Measurements from ENCODE around the gene GET4.

GET4 gene

GRCh38 chr7:886626-887487 lies 10.5 kb downstream of the GET4 start:
- DNase-seq (ENCODE audit: low read depth in 3 of 3) = no peak

DNA sequence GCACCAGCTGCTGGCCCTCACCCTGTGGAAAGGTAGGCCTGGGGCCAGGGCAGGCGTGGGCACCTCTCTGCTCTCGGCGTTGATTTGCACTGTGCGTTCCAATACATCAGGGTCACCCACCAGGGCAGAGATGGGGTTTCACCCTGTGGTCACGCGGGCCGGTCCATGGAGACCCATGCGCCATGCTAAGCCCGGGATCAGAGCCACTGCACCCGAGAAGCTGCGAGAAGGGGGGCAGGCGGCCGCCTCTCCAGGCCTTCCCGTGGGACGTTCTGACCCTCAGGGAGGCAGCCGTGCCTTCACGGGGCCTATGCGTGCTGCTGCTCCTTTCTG lies 11.1 kb downstream of the GET4 start:
- DNase-seq (ENCODE audit: low read depth in 3 of 3) = no peak

DNA sequence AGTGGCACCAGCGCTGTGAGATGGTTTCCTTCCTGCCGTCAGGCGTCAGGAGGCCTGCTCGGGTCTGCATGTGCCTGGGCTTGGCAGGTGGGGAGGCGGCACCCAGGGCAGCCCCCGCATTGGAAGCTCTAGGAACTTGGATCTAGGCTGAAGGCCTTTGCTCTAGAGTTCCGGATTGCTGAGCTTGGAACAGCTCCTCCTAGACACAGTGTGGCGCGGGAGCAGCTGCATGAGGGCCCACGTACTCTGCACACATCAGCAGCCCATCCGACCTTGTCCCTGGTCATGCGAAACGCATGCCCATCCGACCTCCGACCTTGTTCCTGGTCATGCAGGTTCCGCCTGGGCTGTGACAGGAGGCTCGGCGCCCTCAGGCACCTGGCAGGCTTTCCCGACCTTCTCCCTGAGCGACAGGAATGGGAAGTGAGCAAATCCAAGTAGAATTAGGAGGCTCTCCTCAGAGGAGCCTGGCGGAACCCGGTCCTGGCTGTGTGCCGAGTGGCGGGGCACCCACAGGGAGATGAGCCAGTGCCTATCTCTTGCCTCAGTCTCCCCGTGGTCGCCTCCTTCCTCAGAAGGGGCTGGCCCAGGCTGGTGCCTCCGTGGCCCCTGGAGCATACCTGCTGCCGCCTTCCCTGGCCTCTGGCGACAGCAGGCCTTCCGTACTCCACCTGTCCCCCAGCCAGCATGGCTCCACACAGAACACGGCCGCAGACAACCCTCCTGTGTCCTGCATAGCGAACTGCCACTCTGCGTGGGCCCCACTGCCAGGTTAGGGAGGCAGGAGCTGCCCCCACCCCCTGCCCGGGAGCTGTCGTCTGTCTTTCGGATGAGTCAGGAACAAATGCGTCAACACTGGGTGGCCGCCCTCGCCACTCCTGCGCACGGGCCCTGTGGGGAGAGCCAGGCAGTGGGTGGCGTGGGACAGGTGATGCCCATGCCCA lies 12.0 kb downstream of the GET4 start:
- no peak for DNase-seq (ENCODE audit: low read depth in 3 of 3)

GRCh38 chr7:889025-889390 lies 12.7 kb downstream of the GET4 start:
- no peak for DNase-seq (ENCODE audit: low read depth in 3 of 3)

DNA sequence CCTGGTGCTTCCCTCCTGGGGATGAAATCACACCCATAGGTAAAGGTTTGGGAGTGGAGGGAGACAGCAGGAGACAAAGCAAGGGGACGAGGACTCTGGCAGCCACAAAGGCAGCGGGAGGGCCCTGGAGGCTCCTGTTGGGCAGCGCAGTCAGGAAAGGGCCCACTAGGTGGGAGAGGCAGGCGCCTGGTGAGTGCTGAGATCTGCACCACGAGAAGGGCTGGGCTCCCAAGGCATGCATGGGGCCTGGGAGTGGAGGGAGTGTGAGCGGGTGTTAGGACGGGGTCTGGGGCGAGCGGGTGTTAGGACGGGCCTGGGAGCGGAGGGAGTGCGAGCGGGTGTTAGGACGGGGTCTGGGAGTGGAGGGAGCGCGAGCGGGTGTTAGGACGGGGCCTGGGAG lies 13.0 kb downstream of the GET4 start:
- no peak for DNase-seq (ENCODE audit: low read depth in 3 of 3)

DNA sequence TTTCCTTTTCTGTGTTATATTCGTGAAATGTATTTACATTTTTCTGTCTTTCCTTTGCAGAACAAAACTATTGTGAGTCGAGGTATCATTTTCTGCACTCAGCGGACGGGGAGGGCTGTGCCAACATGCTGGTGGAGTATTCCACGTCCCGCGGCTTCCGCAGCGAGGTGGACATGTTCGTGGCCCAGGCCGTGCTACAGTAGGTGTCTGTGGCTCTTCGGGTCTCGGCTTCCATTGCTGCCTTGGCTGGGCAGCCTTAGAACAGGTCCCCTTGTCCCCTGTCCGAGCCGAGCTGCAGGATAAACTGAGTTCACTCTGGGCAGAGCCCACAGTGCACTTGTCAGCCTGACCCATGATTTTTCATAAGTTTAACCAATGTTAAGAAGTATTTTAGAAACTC lies 14.5 kb downstream of the GET4 start:
- DNase-seq (ENCODE audit: low read depth in 3 of 3) = no peak

- no peak for DNase-seq (ENCODE audit: low read depth in 3 of 3)
These were observed 14.9 kb downstream of the GET4 start for GRCh38 chr7:891291-891690.

DNA sequence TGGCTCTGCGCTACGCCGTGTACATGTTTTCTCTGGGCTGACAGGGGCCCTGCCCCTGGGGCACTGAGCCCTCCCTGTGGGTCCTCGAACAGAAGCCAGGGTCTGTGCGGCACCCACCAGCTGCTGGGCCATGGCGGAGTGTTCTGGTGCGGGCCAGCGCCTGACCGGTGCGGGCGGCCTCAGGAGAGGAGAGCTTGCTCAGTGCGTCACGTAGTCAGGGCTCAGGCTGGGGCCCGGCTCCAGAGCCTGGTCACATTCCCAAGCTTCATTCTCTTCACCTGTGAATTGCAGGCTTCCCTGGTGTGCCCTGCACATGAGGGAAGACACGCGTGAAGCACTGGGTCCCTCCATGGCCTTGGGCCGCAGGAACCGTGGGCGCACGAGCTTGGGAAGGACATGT lies 15.5 kb downstream of the GET4 start:
- DNase-seq (ENCODE audit: low read depth in 3 of 3) = no peak

DNA sequence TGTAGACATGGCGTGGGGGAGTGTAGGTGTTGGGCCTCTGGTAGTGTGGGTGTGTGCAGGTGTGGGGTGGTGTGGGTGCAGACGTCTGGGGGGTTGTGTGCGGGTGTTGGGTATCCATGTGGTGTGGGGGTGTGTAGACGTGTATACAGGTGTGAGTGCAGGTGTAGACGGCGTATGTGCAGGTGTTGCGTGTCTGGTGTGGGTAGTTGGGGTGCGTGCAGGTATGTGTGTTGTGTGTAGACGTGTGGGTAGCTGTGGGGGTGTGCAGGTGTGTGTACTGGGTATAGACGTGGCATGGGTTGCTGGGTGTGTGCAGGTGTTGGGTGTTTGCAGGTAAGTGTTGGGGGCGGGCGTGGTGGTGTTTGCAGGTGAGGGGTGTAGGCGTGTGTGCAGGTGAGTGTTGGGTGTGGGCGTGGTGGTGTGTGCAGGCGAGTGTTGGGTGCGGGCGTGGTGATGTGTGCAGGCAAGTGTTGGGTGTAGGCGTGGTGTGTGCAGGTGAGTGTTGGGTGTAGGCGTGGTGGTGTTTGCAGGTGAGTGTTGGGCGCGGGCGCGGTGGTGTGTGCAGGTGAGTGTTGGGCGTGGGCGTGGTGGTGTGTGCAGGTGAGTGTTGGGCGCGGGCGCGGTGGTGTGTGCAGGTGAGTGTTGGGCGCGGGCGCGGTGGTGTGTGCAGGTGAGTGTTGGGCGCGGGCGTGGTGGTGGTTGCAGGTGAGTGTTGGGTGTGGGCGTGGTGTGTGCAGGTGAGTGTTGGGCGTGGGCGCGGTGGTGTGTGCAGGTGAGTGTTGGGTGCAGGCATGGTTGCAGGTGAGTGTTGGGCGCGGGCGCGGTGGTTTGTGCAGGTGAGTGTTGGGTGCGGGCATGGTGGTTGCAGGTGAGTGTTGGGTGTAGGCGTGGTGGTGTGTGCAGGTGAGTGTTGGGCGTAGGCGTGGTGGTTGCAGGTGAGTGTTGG lies 16.6 kb downstream of the GET4 start:
- DNase-seq (ENCODE audit: low read depth in 3 of 3) = no peak

- DNase-seq (ENCODE audit: low read depth in 3 of 3) = no peak
These were observed 17.3 kb downstream of the GET4 start for GRCh38 chr7:893686-894085.

- no peak for DNase-seq (ENCODE audit: low read depth in 3 of 3)
These were observed 18.0 kb downstream of the GET4 start for GRCh38 chr7:894164-894867.

DNA sequence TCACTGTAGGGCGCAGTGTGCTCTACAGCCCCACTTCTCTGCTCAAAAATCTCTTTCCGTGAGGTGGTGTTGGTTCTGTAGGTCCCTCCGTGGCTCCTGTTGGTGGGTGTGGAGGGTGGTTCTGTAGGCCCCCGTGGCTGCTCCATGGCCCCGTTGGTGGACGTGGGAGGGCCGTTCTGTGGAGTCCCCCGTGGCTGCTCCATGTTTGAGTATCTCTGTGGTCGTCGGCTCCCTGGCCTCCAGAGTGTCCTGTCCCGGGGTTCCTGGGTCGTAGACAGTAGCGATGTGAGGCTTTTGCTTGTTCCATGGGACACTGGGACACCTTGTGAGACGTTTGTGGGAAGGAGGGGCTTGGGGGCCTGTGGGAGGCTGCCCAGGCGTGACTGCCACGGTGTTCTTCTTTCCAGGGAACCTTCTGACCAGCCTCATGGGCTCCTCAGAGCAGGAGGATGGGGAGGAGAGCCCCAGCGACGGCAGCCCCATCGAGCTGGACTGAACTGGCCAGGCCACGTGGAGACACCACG lies 18.6 kb downstream of the GET4 start:
- DNase-seq (ENCODE audit: low read depth in 3 of 3) = no peak

GRCh38 chr7:895451-896052 lies 19.2 kb downstream of the GET4 start:
- no peak for DNase-seq (ENCODE audit: low read depth in 3 of 3)

DNA sequence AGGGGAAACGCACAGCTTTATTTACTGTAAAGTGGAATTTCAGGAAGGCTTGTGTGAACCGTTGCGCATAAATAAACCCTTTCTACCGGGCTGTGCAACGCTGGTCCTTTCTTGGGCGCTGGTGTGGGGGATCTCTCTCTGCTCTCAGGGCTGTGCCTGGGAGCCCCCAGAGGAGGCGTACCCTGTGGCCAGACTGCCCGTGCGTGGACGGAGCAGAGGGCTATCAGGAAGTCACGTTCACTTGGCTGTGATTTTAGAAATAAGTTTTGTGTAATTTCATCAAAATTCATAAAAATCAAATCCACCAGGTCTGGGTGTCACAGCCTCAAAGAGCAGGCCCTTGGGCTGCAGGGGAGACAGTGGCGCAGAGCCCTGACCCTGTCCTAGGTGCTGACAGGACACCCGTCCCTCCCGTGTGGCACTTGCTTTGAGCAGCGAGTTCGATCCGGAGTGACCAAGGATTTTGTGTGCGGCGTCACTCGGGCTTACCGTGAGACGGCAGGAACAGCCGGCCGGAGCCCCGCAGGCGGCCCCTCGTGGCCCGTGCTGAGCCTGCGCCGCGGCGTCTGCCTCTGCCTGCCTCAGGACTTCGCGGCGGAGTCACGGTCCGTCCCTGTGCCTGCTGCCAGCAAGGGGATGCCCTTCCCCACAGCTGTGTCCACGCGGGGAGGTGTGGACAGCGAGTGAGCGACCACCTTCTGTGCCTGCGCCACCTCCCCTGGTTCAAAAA lies 20.2 kb downstream of the GET4 start:
- DNase-seq (ENCODE audit: low read depth in 3 of 3) = no peak

DNA sequence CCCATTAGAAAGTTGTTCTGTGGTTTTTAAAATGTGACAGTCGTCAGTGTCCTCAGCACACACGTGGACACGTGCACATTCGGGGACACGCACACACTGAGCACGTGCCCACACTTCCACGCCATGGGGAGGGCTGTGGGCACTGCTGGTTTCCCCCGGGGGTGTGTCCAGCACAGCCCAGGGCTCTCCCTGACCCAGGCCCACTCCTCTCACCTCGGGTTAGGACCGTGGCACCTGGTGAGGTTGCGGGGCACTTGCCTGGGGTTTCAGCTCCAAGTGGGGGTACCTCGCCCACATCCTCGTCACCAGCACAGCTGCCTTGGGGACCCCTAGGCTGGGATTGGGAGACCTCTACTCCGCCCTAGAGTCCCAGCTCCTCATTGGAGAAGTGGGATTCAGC lies 20.7 kb downstream of the GET4 start:
- DNase-seq (ENCODE audit: low read depth in 3 of 3) = no peak

GRCh38 chr7:897771-898376 lies 21.5 kb downstream of the GET4 start:
- DNase-seq (ENCODE audit: low read depth in 3 of 3) = no peak

DNA sequence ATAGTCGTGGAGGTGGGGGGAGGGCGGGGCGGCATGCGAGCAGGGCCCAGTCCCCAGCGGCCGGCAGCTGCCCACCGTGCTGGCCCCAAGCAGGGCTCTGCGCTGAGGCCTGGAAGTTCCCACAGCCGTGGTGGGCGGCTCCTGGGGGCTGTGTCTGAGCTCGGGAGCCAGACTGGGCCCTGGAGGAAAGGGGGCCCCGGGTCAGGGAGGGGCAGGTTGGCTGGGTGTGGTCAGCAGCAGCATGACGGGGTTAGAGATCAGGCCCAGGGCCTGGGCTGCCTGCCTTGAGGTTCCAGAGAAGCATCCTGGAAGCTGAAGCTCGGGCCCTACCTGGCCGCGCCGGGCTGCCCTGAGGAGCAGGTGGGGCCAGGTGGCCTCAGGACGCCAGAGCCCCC lies 22.1 kb downstream of the GET4 start:
- DNase-seq (ENCODE audit: low read depth in 3 of 3) = no peak

DNA sequence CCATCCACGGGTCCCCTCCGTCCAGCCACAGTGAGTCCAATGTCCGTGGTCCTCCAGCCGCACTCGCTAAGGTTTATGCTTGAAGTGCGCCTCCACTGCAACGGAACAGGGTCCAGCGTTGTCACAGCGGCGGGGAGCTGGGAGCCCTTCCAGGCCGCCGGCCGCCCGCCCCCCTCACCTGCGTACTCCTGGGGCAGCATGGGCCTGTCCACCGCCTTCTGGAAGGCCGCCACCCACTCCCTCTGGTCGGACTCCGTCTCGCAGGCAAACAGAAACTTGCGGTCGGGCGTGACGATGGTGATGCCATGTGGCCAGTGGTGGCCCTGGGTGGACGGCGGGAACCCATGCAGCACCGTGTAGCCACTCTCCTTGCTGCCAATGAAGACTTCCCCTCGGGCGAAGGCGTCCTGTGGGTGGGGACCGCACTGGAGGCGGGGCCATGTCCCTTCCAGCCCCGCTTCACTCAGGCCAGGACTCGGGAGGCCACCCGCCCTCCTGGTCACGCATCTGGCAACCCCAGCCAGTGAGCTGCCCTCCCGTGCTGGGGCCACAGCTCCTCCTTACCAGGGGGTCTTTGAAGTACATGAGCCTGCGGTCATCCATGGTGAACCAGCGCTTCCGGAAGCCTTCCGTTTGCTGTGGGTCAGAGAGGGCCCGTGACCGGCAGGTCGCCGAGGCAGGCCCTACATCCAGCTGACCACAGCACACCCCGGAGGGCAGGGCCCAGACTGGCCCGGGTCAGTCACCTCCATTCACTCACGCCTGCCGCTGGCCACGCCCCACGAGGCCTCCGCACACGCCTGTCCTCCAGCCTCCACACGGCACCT lies 22.7 kb downstream of the GET4 start:
- no peak for DNase-seq (ENCODE audit: low read depth in 3 of 3)

GRCh38 chr7:899806-900205 lies 23.5 kb downstream of the GET4 start:
- no peak for DNase-seq (ENCODE audit: low read depth in 3 of 3)

Data from stimulated activated CD4-positive, alpha-beta T cell treated with anti-CD3 and anti-CD28 coated beads, TNF-alpha, amount 100 ng/mL, for 24 hours (primary cell).